Endothelial cell of umbilical vein (primary cell): Measurements from ENCODE around the gene CNTNAP2. TPM values are rescaled to one million over a fixed set of nuclear protein-coding genes. Genes with fewer than 3 reads are reported as not detected.

Experiments used
- BruUV-seq: library from RNA; stranded (reverse); fragments of 400-500 nt; replicated peaks from 2 replicates; lab custom pipeline; 2021; lab: Mats Ljungman, UMichigan
- CTCF ChIA-PET: fragments of 300-600, 350-600 bp; sonication (Branson Sonifier 250); formaldehyde crosslinking; loops from one replicate; lab custom pipeline; 2021; ENCODE audit warnings: antibody characterized with exemption, inconsistent platforms; lab: Charles Lee
- POLR2A ChIA-PET: fragments of 300-600, 350-600 bp; sonication (Branson Sonifier 250); formaldehyde crosslinking; loops from one replicate; lab custom pipeline; 2021; ENCODE audit warnings: antibody characterized with exemption, inconsistent platforms; lab: Charles Lee
- DNase-seq: peaks from one replicate; pipeline ENCODE4 v3.0.0-alpha.2; 2011; ENCODE audit warnings: low read depth, low spot score
- FAIRE-seq: peaks from 2 replicates; lab custom pipeline; 2011; peaks lifted over from hg19 to GRCh38; lab: Jason Lieb, UNC
- H2AFZ ChIP-seq: 2 replicates; pipeline ENCODE4 v1.6.0; 2012; ENCODE audit warnings: low read depth, low read length, control low read depth, inconsistent platforms
- H3K27ac ChIP-seq: 2 replicates; pipeline ENCODE4 v1.5.1; 2011; ENCODE audit warnings: low read depth, mild to moderate bottlenecking, control low read depth, low read length, moderate library complexity; ENCODE audit not compliant: insufficient read depth
- H3K27me3 ChIP-seq, 2 experiments: 2 replicates each; pipeline versions ENCODE4 v1.6.0 to v1.6.1; 2011; ENCODE audit warnings: low read length in 2 of 2, mixed read lengths in 1 of 2; ENCODE audit not compliant: control insufficient read depth in 2 of 2, insufficient read depth in 2 of 2
- H3K36me3 ChIP-seq, 2 experiments: 2 replicates in 1 of 2; 3 replicates in 1 of 2; pipeline ENCODE4 v1.5.1; 2011; ENCODE audit warnings: low read length in 2 of 2, mild to moderate bottlenecking in 1 of 2, moderate library complexity in 1 of 2; ENCODE audit not compliant: control insufficient read depth in 2 of 2, insufficient read depth in 2 of 2; ENCODE audit errors: extremely low read depth in 1 of 2
- H3K4me1 ChIP-seq: 3 replicates; pipeline ENCODE4 v1.5.1; 2011; ENCODE audit warnings: mild to moderate bottlenecking, low read length; ENCODE audit not compliant: control insufficient read depth, insufficient read depth; ENCODE audit errors: extremely low read depth
- H3K4me2 ChIP-seq: 2 replicates; pipeline ENCODE4 v1.6.1; 2011; ENCODE audit warnings: low read length, control low read depth, mixed read lengths; ENCODE audit not compliant: insufficient read depth
- H3K4me3 ChIP-seq, 3 experiments: fragments of 200-600 bp in 1 of 3; sonication (generic), shearing (Covaris generic) in 1 of 3; replicated peaks in 1 of 3; 2 replicates each; pipeline ENCODE4 v1.5.1; 2011 to 2016; ENCODE audit warnings: control low read depth in 3 of 3, low read length in 3 of 3, mild to moderate bottlenecking in 2 of 3, inconsistent platforms in 1 of 3, low read depth in 1 of 3, moderate library complexity in 1 of 3; ENCODE audit not compliant: insufficient read depth in 1 of 3
- H3K79me2 ChIP-seq: 2 replicates; pipeline ENCODE4 v1.6.0; 2012; ENCODE audit warnings: low read length, inconsistent platforms; ENCODE audit not compliant: control insufficient read depth, insufficient read depth
- H3K9ac ChIP-seq: replicated peaks from 2 replicates; pipeline ENCODE3; 2011; ENCODE audit warnings: low read length, control low read depth; ENCODE audit not compliant: insufficient read depth; ENCODE audit errors: extremely low read depth
- H3K9me1 ChIP-seq: replicated peaks from 3 replicates; pipeline ENCODE4 v1.6.0; 2011; ENCODE audit warnings: mild to moderate bottlenecking, low read length; ENCODE audit not compliant: control insufficient read depth, insufficient read depth; ENCODE audit errors: extremely low read depth
- H3K9me3 ChIP-seq: replicated peaks from 2 replicates; pipeline ENCODE4 v1.5.1; 2012; ENCODE audit warnings: low read length, inconsistent platforms; ENCODE audit not compliant: control insufficient read depth, insufficient read depth
- H4K20me1 ChIP-seq: replicated peaks from 2 replicates; pipeline ENCODE3; 2011; ENCODE audit warnings: mild to moderate bottlenecking, low read length; ENCODE audit not compliant: control insufficient read depth, insufficient read depth; ENCODE audit errors: extremely low read depth
- CTCF ChIP-seq, 2 donors: IDR thresholded peaks; 1 replicate in 1 of 2; 2 replicates in 1 of 2; pipeline ENCODE4 v1.5.1; 2011; ENCODE audit warnings: low read length in 2 of 2, mild to moderate bottlenecking in 2 of 2, moderate library complexity in 2 of 2, control low read depth in 1 of 2, inconsistent platforms in 1 of 2, low read depth in 1 of 2; ENCODE audit not compliant: insufficient read depth in 1 of 2; ENCODE audit errors: extremely low read depth in 1 of 2
- EZH2 ChIP-seq: IDR thresholded peaks from 2 replicates; pipeline ENCODE4 v1.6.1; 2012; ENCODE audit warnings: borderline replicate concordance, low read depth, mild to moderate bottlenecking, moderate library complexity, low read length, inconsistent platforms; ENCODE audit not compliant: severe bottlenecking
- FOS ChIP-seq: IDR thresholded peaks from 2 replicates; pipeline ENCODE4 v1.6.1; 2011; ENCODE audit warnings: mild to moderate bottlenecking, low read length, moderate library complexity, borderline replicate concordance; ENCODE audit not compliant: insufficient read depth
- GATA2 ChIP-seq: IDR thresholded peaks from 2 replicates; pipeline ENCODE4 v1.7.0; 2011; ENCODE audit warnings: low read depth, mild to moderate bottlenecking, moderate library complexity, mixed read lengths, low read length; ENCODE audit not compliant: insufficient read length, insufficient read depth
- JUN ChIP-seq: IDR thresholded peaks from 2 replicates; pipeline ENCODE4 v1.6.1; 2011; ENCODE audit warnings: borderline replicate concordance, low read depth; ENCODE audit not compliant: insufficient read length, insufficient read depth
- MYC ChIP-seq: IDR thresholded peaks from one replicate; pipeline ENCODE4 v1.6.1; 2011; ENCODE audit warnings: mild to moderate bottlenecking, low read depth, low read length
- POLR2A ChIP-seq: IDR thresholded peaks from 2 replicates; pipeline ENCODE4 v1.6.1; 2012; ENCODE audit warnings: low read depth, mild to moderate bottlenecking, control low read depth, low read length
- POLR2AphosphoS5 ChIP-seq: IDR thresholded peaks from 2 replicates; pipeline ENCODE4 v1.6.1; 2012; ENCODE audit warnings: low read depth, mild to moderate bottlenecking, control low read depth, low read length, moderate library complexity; ENCODE audit not compliant: insufficient read depth
- dilution Hi-C: fragments of 300-500 bp; cut with MboI; formaldehyde crosslinking; loops from one replicate; pipeline ENCODE4 v1.15.0; 2019; ENCODE audit warnings: low sequenced_read_pairs; ENCODE audit not compliant: extremely low pct_ligation_motif_present
- intact Hi-C: fragments of 100-400 bp; cut with micrococcal nuclease; formaldehyde crosslinking; loops from one replicate; pipeline ENCODE4 v1.10.0; 2022
- polyA plus RNA-seq, 4 experiments: library from polyadenylated mRNA; depleted of rRNA in 3 of 4; stranded (reverse) in 3 of 4; unstranded in 1 of 4; fragments of >200 nt; gene quantifications; 2 replicates each; pipeline versions ENCODE4 v1.2.1 to v1.2.3, GENCODE V29; 2011 to 2012; ENCODE audit warnings: missing spikeins in 1 of 4
- total RNA-seq: library from RNA; stranded (reverse); gene quantifications from 2 replicates; pipeline ENCODE4 v1.2.3, GENCODE V29; 2021
- TF ChIP-seq, protein P1 (sequence below): IDR thresholded peaks from 2 replicates; pipeline ENCODE4 v1.6.1; 2011; ENCODE audit not compliant: insufficient read depth, insufficient read length

The CNTNAP2 gene
- total and polyA plus RNA-seq, 2 donors (not counting 3 experiments of a cell fraction or from before 2014, with no cell fraction given) = not detected

- H4K20me1 ChIP-seq = no peaks in the 10 kb centered on the region
- no peak overlapping the region for H2AFZ ChIP-seq
- H3K4me2 ChIP-seq = no peak overlapping the region
- TF ChIP-seq EZH2 (no peak), CTCF (IDR thresholded peaks at IDR 0.05; ENCODE audit: extremely low read depth in 1 of 2, insufficient read depth in 1 of 2, low read depth in 1 of 2, low read length in 2 of 2) (no peak), JUN (no peak), MYC (no peak), POLR2A (no peak)
- no peaks in the 10 kb centered on the region for H3K27me3 ChIP-seq
- no peak overlapping the region for H3K9ac ChIP-seq
- POLR2A ChIA-PET = no interaction called here
- FAIRE-seq = no peak
- H3K36me3 ChIP-seq = no peaks in the 10 kb centered on the region
- no peaks in the 10 kb centered on the region for H3K9me1 ChIP-seq
- H3K9me3 ChIP-seq = peaks cover 2% of the 10 kb centered on the region
- H3K4me1 ChIP-seq = no peaks in the 10 kb centered on the region
- DNase-seq = no peak
- CTCF ChIA-PET = no interaction called here
- dilution Hi-C loops (no loop called here), intact Hi-C loops (no loop called here)
- H3K79me2 ChIP-seq = no peaks in the 10 kb centered on the region
- BruUV-seq = no TSS peak
- no peak overlapping the region for H3K4me3 ChIP-seq
- no peak overlapping the region for H3K27ac ChIP-seq
These were observed 2012.4 kb downstream of the CNTNAP2 start for GRCh38 chr7:148129023-148129422.

DNA sequence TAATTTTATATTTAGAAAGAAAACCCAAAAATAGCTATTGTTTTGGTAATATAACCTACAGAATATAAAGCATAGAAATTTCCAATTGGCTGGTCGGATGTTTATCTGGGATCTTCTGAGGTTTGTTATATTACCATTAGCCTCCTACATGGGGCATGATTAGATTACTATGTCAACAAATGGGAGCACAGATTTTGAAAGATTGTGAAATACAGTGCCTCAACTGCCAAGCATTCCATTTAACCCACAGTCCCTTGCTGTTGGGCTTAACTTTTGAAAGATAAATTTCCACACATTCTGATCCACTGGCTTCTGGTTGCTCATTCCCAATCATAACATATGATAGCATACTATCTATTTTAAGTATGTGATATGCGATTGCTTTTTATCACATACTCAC lies 2018.5 kb downstream of the CNTNAP2 start:
- intact Hi-C loops (no loop called here), dilution Hi-C loops (no loop called here)
- no peak for FAIRE-seq
- no peaks in the 10 kb centered on the region for H3K36me3 ChIP-seq
- no peak overlapping the region for H3K27ac ChIP-seq
- TF ChIP-seq POLR2A (no peak), MYC (no peak), JUN (no peak), GATA2 (no peak), FOS (no peak), CTCF (IDR thresholded peaks at IDR 0.05; ENCODE audit: extremely low read depth in 1 of 2, insufficient read depth in 1 of 2, low read depth in 1 of 2, low read length in 2 of 2) (no peak), EZH2 (no peak), POLR2AphosphoS5 (no peak)
- TF ChIP-seq, protein P1, sequence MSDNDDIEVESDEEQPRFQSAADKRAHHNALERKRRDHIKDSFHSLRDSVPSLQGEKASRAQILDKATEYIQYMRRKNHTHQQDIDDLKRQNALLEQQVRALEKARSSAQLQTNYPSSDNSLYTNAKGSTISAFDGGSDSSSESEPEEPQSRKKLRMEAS = no peak
- H3K27me3 ChIP-seq = no peaks in the 10 kb centered on the region
- no peaks in the 10 kb centered on the region for H3K4me1 ChIP-seq
- H3K9me1 ChIP-seq = no peaks in the 10 kb centered on the region
- H3K9me3 ChIP-seq = no peaks in the 10 kb centered on the region
- no peaks in the 10 kb centered on the region for H4K20me1 ChIP-seq
- ChIA-PET POLR2A (no interaction called here), CTCF (no interaction called here)
- no peaks in the 10 kb centered on the region for H3K79me2 ChIP-seq
- H3K9ac ChIP-seq = no peak overlapping the region
- no TSS peak for BruUV-seq
- DNase-seq = no peak
- no peak overlapping the region for H3K4me2 ChIP-seq
- H3K4me3 ChIP-seq = no peak overlapping the region
- no peak overlapping the region for H2AFZ ChIP-seq
